KOPT-K1 (cell line): Measurements from ENCODE around the gene CPN1.
"Not testable (repeated sequence)": the region's sequence is repeated elsewhere in the genome, so short reads cannot be mapped to it uniquely, and the experiment has no call there.

Experiments used
- H3K27ac ChIP-seq: fragments of 200-600 bp; sonication (generic); 2 replicates; pipeline ENCODE4 v1.5.1; 2016; ENCODE audit warnings: antibody characterized with exemption, mild to moderate bottlenecking, low read depth, low read length; ENCODE audit not compliant: poor library complexity, severe bottlenecking
- H3K36me3 ChIP-seq: fragments of 200-600 bp; sonication (generic); 2 replicates; pipeline ENCODE4 v1.5.1; 2017; ENCODE audit warnings: antibody characterized with exemption, mild to moderate bottlenecking, low read length, moderate library complexity; ENCODE audit not compliant: insufficient read depth
- H3K9me3 ChIP-seq: fragments of 200-600 bp; sonication (generic); 2 replicates; pipeline ENCODE4 v1.5.1; 2017; ENCODE audit warnings: antibody characterized with exemption, low read length, mild to moderate bottlenecking; ENCODE audit not compliant: insufficient read depth, poor library complexity, severe bottlenecking

The CPN1 gene

DNA sequence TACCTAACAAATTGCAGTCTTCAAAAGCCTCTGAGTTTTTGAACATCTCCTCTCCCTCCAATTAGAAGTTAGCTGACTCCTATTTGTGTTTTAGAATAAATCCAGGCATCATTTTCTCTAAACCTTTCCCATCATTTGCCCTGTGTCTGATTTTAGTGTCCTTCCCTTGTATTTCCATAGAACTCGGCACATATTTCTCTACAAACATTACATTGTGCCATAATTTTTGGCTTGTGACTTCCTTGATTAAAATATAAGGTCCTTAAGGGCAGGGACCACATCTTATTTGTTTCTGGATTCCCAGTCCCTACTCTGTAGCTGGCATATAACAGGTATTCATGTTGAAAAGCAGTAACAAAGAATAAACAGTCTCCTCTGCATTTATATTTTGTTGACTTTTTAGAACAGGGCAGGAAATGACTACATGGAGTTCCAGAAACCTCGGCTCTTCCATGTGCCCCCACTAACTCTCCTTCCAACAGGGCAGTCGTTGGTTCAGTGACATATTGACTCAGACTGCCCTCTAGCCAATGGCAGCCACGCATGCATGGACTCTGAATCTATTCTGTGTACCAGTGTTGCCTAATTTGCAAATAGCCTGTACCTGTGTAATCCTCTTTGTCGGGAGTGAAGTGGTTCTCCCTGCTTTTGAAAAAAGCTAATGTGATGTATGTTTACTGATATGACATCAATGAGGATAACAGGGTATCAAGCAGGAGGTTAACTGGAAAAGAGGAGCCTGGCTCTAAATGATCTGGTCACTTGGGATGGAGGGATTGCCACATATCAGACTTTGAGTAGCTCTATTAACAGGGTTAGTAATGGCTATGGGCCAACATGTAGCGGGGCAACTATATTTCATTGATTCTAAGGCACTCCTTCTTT, 19.8 kb upstream of the CPN1 start:
- H3K36me3 ChIP-seq: no peaks in the 10 kb centered on the region

GRCh38 chr10:100100651-100101184, 19.0 kb upstream of the CPN1 start:
- Histone ChIP-seq H3K36me3 (no peaks in the 10 kb centered on the region), H3K9me3 (peaks cover 35% of the 10 kb centered on the region), H3K27ac (no peak overlapping the region)

More for the DNA sequence above, 19.8 kb upstream of the CPN1 start:
- Histone ChIP-seq H3K9me3 (peaks cover 35% of the 10 kb centered on the region), H3K27ac (no peak overlapping the region)

- no peaks in the 10 kb centered on the region for H3K36me3 ChIP-seq
- no peak overlapping the region for H3K27ac ChIP-seq
- no peaks in the 10 kb centered on the region for H3K9me3 ChIP-seq
Measured at GRCh38 chr10:100089241-100089640, 7.6 kb upstream of the CPN1 start.

DNA sequence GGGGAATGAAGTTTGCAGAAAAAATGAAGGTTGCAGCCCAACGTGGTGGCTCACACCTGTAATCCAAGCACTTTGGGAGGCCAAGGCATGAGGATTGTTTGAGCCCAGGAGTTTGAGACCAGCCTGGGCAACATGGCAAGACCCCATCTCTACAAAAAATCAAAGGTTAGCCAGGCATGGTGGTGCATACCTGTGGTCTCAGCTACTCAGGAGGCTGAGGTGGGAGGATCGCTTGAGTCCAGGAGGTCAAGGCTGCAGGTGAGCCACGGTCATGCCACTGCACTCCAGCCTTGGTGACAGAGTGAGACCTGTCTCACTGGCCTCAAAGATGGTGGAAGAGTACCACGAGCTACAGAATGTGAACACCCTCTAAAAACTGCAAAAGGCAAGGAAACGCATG, 5.0 kb upstream of the CPN1 start:
- H3K36me3 ChIP-seq, H3K27ac ChIP-seq, H3K9me3 ChIP-seq: not testable (repeated sequence)

DNA sequence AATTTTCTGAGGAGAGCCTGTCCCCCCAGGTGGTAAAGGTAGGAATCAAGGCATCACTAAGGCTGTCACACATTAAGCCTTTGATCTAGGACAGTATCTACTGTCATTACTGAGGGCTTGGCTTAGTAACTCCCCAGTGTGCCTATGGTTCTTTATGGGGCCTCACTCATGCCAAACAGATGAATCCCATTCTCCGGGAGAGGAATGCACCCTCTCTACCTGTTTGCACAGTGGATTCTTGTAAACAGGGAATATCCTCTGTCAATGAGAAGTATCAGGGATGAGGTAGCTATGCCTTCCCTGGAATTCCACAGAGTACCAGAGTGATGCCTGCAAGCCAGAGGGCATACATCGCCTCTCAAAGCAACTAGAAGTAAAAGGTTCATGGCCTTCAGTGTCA, 3.9 kb upstream of the CPN1 start:
- Histone ChIP-seq H3K27ac (no peak overlapping the region), H3K9me3 (no peaks in the 10 kb centered on the region), H3K36me3 (no peaks in the 10 kb centered on the region)

DNA sequence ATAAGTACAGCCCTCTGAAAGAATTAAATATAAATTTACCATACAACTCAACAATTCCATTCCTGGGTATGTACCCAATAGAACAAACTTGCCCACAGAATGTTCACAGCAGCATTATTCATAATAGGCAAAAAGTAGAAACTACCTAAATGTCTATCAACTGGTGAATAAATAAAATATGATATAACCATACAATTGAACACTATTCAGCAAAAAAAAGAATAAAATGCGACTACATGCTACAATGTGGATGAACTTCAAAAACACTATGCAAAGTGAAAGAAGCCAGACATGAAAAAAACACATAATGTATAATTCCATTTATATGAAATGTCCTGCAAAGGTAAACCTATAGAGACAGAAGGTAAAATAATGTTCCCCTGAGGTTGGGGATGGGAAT, 2.0 kb upstream of the CPN1 start:
- Histone ChIP-seq H3K27ac (no peak overlapping the region), H3K9me3 (no peaks in the 10 kb centered on the region)

GRCh38 chr10:100082276-100082675, 607 bp upstream of the CPN1 start:
- not testable (repeated sequence) for H3K9me3 ChIP-seq, H3K27ac ChIP-seq, H3K36me3 ChIP-seq

More for the DNA sequence above, 2.0 kb upstream of the CPN1 start:
- no peaks in the 10 kb centered on the region for H3K36me3 ChIP-seq

DNA sequence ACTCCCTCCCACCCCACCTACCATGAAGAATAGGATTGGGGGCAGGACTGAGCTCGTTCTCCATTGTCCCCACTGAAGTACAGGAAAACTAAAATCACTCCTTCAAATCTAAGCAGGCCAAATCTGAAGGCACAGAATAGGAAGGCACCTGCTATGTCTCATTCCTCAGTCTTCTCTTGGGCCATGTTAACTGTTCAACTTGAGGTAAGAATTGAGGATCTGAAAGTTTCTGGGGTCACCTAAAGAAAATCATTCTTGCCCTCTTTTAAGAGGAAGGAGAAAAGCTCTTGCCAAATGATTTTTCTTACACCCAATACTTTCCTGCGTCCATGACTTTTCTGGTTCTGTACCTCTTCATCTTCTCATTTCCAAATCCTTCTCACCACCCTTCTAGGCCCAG, 4.9 kb downstream of the CPN1 start:
- Histone ChIP-seq H3K9me3 (no peaks in the 10 kb centered on the region), H3K27ac (no peak overlapping the region), H3K36me3 (no peaks in the 10 kb centered on the region)

GRCh38 chr10:100075426-100076220, 6.0 kb downstream of the CPN1 start:
- H3K27ac ChIP-seq: no peak overlapping the region
- no peaks in the 10 kb centered on the region for H3K36me3 ChIP-seq
- no peaks in the 10 kb centered on the region for H3K9me3 ChIP-seq

DNA sequence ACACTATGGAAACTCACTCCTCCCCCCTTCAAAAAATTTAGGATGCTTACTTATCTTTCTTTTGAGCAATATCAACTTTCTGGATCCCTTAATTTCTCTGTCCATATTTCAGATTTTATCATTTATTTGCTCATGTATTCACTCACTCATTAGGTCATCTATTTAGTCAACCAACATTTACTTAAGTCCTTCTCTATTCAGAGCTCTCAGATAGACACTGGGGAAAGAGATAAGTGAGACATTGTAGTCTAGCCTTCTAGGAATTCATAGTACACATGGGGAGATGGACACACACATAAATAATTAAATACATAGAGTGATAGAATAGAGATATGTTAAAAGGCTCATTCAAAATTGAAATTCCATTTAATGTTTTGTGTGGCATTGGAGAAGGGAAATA, 9.2 kb downstream of the CPN1 start:
- no peaks in the 10 kb centered on the region for H3K36me3 ChIP-seq
- H3K27ac ChIP-seq: no peak overlapping the region
- no peaks in the 10 kb centered on the region for H3K9me3 ChIP-seq

- no peaks in the 10 kb centered on the region for H3K36me3 ChIP-seq
- no peak overlapping the region for H3K27ac ChIP-seq
- no peaks in the 10 kb centered on the region for H3K9me3 ChIP-seq
Measured at GRCh38 chr10:100071529-100071928, 10.1 kb downstream of the CPN1 start.

GRCh38 chr10:100067466-100067865, 14.2 kb downstream of the CPN1 start:
- Histone ChIP-seq H3K9me3 (no peaks in the 10 kb centered on the region), H3K27ac (no peak overlapping the region), H3K36me3 (no peaks in the 10 kb centered on the region)

DNA sequence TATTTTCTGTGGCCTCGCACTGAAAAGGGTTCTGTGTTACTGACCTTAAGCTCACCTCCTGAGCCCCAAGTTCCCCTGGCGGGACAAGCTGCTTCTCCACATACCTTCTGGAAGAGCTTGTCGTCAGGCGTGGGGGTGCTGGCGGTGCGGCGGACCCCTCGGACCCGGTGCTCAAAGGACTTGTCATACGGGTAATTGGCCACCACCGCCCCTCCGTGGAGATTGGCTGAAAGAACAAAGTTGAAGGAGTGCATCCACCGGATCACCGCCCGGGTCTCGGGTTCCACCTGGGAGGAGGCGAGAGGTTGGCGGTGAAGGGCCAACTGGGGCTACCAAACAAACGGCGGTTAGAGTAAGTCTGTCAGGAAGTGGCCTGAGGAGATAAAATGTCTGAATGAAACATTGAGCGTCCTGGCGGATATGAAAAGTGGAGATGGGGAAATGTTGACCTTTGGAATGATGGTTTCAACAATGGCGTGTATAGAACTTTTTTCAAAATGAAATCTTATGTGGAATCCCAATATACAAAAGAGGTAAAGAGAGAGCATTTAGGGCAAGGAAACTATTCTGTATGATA, 16.5 kb downstream of the CPN1 start:
- Histone ChIP-seq H3K9me3 (no peaks in the 10 kb centered on the region), H3K27ac (no peak overlapping the region), H3K36me3 (no peaks in the 10 kb centered on the region)

DNA sequence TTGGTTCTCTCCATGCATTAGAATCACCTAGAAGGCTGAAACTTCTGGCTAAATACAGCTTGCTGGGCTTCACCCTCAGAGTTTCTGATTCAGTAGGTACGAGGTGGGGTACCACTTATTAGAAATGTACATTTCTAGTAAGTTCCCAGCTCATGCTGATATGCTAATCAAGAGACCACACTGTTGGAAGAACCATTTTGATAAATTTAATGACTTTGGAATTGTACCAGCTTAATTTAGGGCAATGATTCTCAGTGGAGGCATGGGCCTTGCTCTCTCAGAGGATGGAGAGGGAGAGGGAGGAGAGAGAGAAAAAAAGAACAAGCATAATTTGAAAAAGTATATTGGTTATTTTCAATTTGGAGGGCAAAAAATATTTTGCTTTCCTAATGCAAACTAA, 20.3 kb downstream of the CPN1 start:
- Histone ChIP-seq H3K9me3 (no peaks in the 10 kb centered on the region), H3K27ac (no peak overlapping the region), H3K36me3 (no peaks in the 10 kb centered on the region)

DNA sequence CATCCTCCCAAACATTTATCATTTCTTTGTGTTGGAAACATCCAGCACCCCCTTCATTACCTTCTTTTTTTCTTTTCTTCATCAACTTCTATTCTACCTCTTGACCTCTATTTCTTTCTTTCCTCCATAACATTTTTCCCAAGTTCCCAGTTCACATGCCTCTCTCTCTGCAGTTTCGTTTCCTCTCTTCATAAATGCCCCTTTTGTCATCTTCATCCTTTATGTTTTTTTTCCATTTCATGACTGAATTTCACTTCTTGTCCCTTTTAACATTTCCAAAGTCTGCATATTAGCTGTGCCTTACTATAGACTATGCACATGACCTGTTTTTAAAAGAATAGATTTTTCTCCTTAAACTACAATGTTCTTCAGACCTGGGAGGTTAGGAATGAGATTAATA, 23.7 kb downstream of the CPN1 start:
- Histone ChIP-seq H3K27ac (no peak overlapping the region), H3K9me3 (peaks cover 6% of the 10 kb centered on the region), H3K36me3 (no peaks in the 10 kb centered on the region)
